Measurements from ENCODE around the gene ROBO1. TPM values are rescaled to one million over a fixed set of nuclear protein-coding genes. Genes with fewer than 3 reads are reported as not detected.

ROBO1 gene
- total RNA-seq, 1 donor from 2014 or later, result 71.7 TPM

DNA sequence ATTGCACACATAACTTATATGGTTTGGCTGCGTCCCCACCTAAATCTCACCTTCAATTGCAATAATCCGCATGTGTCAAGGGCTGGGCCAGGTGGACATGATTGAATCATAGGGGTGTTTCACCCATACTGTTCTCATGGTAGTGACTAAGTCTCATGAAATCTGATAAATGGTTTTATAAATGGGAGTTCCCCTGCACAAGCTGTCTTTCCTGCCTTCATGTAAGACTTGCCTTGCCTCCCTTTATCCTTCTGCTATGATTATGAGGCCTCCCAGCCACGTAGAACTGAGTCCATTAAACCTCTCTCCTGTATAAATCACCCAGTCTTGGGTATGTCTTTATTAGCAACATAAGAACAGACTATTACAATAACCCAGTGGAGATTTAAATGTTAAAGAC lies 653.9 kb downstream of the ROBO1 start:
- Histone ChIP-seq H2AFZ (ENCODE audit: low read depth, low read length) (no peak overlapping the region), H3K9ac (ENCODE audit: low read length) (no peak overlapping the region), H3K27me3 (ENCODE audit: insufficient read depth, low read length) (no peaks in the 10 kb centered on the region), H3K4me1 (ENCODE audit: insufficient read depth, low read length) (no peaks in the 10 kb centered on the region), H3K4me2 (ENCODE audit: low read length) (no peak overlapping the region), H3K36me3 (ENCODE audit: insufficient read depth, low read length) (no peaks in the 10 kb centered on the region), H4K20me1 (ENCODE audit: insufficient read depth, low read length) (no peaks in the 10 kb centered on the region), H3K79me2 (ENCODE audit: insufficient read depth, low read length) (no peaks in the 10 kb centered on the region), H3K9me3 (ENCODE audit: insufficient read depth, low read depth, low read length) (no peaks in the 10 kb centered on the region), H3K4me3 (ENCODE audit: insufficient read depth, low read depth, low read length) (no peak overlapping the region), H3K27ac (ENCODE audit: low read depth, low read length) (no peak overlapping the region)
- H3K9me3 Mint-ChIP-seq (ENCODE audit: unreplicated experiment), result no peaks in the 10 kb centered on the region
- no peak for FAIRE-seq
- H3K4me1 Mint-ChIP-seq (ENCODE audit: low read depth, unreplicated experiment), result peaks cover 9% of the 10 kb centered on the region
- TF ChIP-seq, protein P1, sequence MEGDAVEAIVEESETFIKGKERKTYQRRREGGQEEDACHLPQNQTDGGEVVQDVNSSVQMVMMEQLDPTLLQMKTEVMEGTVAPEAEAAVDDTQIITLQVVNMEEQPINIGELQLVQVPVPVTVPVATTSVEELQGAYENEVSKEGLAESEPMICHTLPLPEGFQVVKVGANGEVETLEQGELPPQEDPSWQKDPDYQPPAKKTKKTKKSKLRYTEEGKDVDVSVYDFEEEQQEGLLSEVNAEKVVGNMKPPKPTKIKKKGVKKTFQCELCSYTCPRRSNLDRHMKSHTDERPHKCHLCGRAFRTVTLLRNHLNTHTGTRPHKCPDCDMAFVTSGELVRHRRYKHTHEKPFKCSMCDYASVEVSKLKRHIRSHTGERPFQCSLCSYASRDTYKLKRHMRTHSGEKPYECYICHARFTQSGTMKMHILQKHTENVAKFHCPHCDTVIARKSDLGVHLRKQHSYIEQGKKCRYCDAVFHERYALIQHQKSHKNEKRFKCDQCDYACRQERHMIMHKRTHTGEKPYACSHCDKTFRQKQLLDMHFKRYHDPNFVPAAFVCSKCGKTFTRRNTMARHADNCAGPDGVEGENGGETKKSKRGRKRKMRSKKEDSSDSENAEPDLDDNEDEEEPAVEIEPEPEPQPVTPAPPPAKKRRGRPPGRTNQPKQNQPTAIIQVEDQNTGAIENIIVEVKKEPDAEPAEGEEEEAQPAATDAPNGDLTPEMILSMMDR (IDR thresholded peaks at IDR 0.05; ENCODE audit: insufficient read depth, low read depth, low read length), result no peak
- TF ChIP-seq EZH2 (IDR thresholded peaks at IDR 0.05; ENCODE audit: insufficient read depth, low read length), result no peak
- H3K4me3 Mint-ChIP-seq (ENCODE audit: unreplicated experiment), result no peak overlapping the region
- H3K36me3 Mint-ChIP-seq (ENCODE audit: low read depth, unreplicated experiment), result no peaks in the 10 kb centered on the region
- H3K27me3 Mint-ChIP-seq (ENCODE audit: low read depth, unreplicated experiment), result no peaks in the 10 kb centered on the region
- peak; percentile 17 for DNase-seq (ENCODE audit: low read depth)
- H3K27ac Mint-ChIP-seq (ENCODE audit: unreplicated experiment), result no peak overlapping the region

DNA sequence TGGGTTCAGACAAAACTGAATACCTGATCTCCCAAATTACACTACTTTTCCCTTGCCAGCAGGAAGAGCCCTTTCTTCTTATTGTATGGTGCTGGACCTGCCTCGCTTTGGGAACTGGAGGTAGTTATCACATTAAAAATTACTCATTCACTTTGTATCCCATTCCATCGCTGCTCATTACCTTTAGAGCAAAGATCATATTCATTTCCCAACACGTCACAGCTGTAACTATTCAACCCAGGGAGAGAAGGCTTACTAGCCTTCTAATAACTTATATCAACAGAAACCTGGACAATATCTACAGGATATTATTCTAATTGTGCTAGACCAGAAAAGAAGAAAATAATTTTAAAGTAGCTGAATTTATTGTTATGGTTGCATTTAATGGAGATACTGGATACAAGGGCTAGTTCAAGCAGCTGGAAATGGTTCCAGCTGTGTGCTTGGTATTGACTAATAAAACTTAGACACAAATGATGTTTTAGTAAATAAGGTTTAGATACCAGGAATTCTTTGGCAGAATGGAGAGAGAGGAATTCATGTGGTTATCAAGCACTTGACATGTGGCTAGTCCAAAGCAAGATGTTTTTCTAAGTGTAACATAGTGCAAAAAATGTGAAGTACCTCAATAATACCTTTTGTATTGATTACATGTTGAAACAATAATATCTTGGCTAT lies 656.3 kb downstream of the ROBO1 start:
- H4K20me1 ChIP-seq (ENCODE audit: insufficient read depth, low read length), result no peaks in the 10 kb centered on the region
- DNase-seq (ENCODE audit: low read depth) (peak; percentile 65), FAIRE-seq (no peak)
- H2AFZ ChIP-seq (ENCODE audit: low read depth, low read length), result no peak overlapping the region
- no peak overlapping the region for H3K27ac ChIP-seq (ENCODE audit: low read depth, low read length)
- TF ChIP-seq, protein P1 (IDR thresholded peaks at IDR 0.05; ENCODE audit: insufficient read depth, low read depth, low read length), result no peak
- TF ChIP-seq EZH2 (IDR thresholded peaks at IDR 0.05; ENCODE audit: insufficient read depth, low read length), result no peak
- H3K4me3 ChIP-seq (ENCODE audit: insufficient read depth, low read depth, low read length), result no peak overlapping the region
- no peaks in the 10 kb centered on the region for H3K27me3 Mint-ChIP-seq (ENCODE audit: low read depth, unreplicated experiment)
- no peaks in the 10 kb centered on the region for H3K79me2 ChIP-seq (ENCODE audit: insufficient read depth, low read length)
- peaks cover 9% of the 10 kb centered on the region for H3K4me1 Mint-ChIP-seq (ENCODE audit: low read depth, unreplicated experiment)
- no peaks in the 10 kb centered on the region for H3K9me3 ChIP-seq (ENCODE audit: insufficient read depth, low read depth, low read length)
- H3K36me3 Mint-ChIP-seq (ENCODE audit: low read depth, unreplicated experiment), result no peaks in the 10 kb centered on the region
- H3K4me2 ChIP-seq (ENCODE audit: low read length), result no peak overlapping the region
- H3K9me3 Mint-ChIP-seq (ENCODE audit: unreplicated experiment), result no peaks in the 10 kb centered on the region
- H3K27me3 ChIP-seq (ENCODE audit: insufficient read depth, low read length), result no peaks in the 10 kb centered on the region
- H3K9ac ChIP-seq (ENCODE audit: low read length), result no peak overlapping the region
- H3K27ac Mint-ChIP-seq (ENCODE audit: unreplicated experiment), result no peak overlapping the region
- H3K4me1 ChIP-seq (ENCODE audit: insufficient read depth, low read length), result no peaks in the 10 kb centered on the region
- H3K4me3 Mint-ChIP-seq (ENCODE audit: unreplicated experiment), result no peak overlapping the region
- H3K36me3 ChIP-seq (ENCODE audit: insufficient read depth, low read length), result no peaks in the 10 kb centered on the region

DNA sequence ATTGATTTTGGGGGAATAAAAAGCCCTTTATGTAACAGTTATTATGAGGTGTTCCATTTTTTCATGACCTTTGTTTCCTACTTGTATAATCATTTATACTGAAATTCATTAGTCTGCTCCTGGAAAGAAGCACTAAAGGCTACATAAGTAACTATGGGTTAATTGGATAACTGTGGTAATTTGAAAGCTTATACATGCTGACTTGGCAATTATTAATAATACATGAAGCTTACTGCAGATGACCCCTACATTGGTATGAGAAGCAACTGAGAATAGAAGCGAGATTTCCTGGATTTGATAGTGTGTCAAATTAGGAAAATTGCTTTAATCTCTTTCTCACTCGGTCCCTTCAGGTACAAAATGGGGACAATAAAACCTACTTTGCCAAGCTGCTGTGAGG lies 658.0 kb downstream of the ROBO1 start:
- no peak overlapping the region for H3K4me2 ChIP-seq (ENCODE audit: low read length)
- no peaks in the 10 kb centered on the region for H3K36me3 Mint-ChIP-seq (ENCODE audit: low read depth, unreplicated experiment)

More for the DNA sequence above, 658.0 kb downstream of the ROBO1 start:
- Histone ChIP-seq H3K27ac (ENCODE audit: low read depth, low read length) (no peak overlapping the region), H3K4me1 (ENCODE audit: insufficient read depth, low read length) (no peaks in the 10 kb centered on the region), H3K27me3 (ENCODE audit: insufficient read depth, low read length) (no peaks in the 10 kb centered on the region), H2AFZ (ENCODE audit: low read depth, low read length) (no peak overlapping the region), H3K9me3 (ENCODE audit: insufficient read depth, low read depth, low read length) (no peaks in the 10 kb centered on the region), H4K20me1 (ENCODE audit: insufficient read depth, low read length) (no peaks in the 10 kb centered on the region), H3K36me3 (ENCODE audit: insufficient read depth, low read length) (no peaks in the 10 kb centered on the region), H3K4me3 (ENCODE audit: insufficient read depth, low read depth, low read length) (no peak overlapping the region), H3K79me2 (ENCODE audit: insufficient read depth, low read length) (no peaks in the 10 kb centered on the region), H3K9ac (ENCODE audit: low read length) (no peak overlapping the region)
- no peak for DNase-seq (ENCODE audit: low read depth)
- Mint-ChIP-seq H3K4me3 (ENCODE audit: unreplicated experiment) (no peak overlapping the region), H3K27me3 (ENCODE audit: low read depth, unreplicated experiment) (no peaks in the 10 kb centered on the region), H3K9me3 (ENCODE audit: unreplicated experiment) (no peaks in the 10 kb centered on the region), H3K4me1 (ENCODE audit: low read depth, unreplicated experiment) (peaks cover 9% of the 10 kb centered on the region), H3K27ac (ENCODE audit: unreplicated experiment) (no peak overlapping the region)
- no peak for FAIRE-seq
- no peak for TF ChIP-seq EZH2 (IDR thresholded peaks at IDR 0.05; ENCODE audit: insufficient read depth, low read length)
- TF ChIP-seq, protein P1 (IDR thresholded peaks at IDR 0.05; ENCODE audit: insufficient read depth, low read depth, low read length), result no peak
